SU-DHL-6 (cell line): ENCODE measurements around the gene FSTL3.

Experiments
- H2AFZ ChIP-seq: fragments of 200-600 bp; sonication (generic); 2 replicates; pipeline ENCODE4 v1.6.1; 2014; ENCODE audit warnings: low read depth, mild to moderate bottlenecking, moderate library complexity, mixed read lengths, antibody characterized with exemption, low read length; ENCODE audit not compliant: severe bottlenecking
- H3F3A ChIP-seq: fragments of 200-600 bp; shearing (Covaris generic); 2 replicates; pipeline ENCODE4 v1.6.0; 2016; ENCODE audit warnings: antibody characterized with exemption, mild to moderate bottlenecking; ENCODE audit not compliant: insufficient read depth
- H3K27ac ChIP-seq: fragments of 200-600 bp; sonication (generic); 2 replicates; pipeline ENCODE4 v1.5.1; 2016; ENCODE audit warnings: low read depth, mild to moderate bottlenecking, low read length, moderate library complexity, mixed read lengths
- H3K27me3 ChIP-seq: fragments of 200-600 bp; sonication (generic), shearing (Covaris generic); 2 replicates; pipeline ENCODE4 v1.6.0; 2014; ENCODE audit warnings: mild to moderate bottlenecking, low read length
- H3K36me3 ChIP-seq: fragments of 200-600 bp; sonication (generic); 2 replicates; pipeline ENCODE4 v1.6.1; 2014; ENCODE audit warnings: mild to moderate bottlenecking, low read length, mixed read lengths
- H3K4me2 ChIP-seq: fragments of 300-600, 200-600 bp; shearing (Covaris generic), sonication (generic); 2 replicates; pipeline ENCODE4 v1.6.0; 2014; ENCODE audit warnings: low read length, low read depth, mild to moderate bottlenecking; ENCODE audit not compliant: poor library complexity, severe bottlenecking
- H3K4me3 ChIP-seq: fragments of 200-600 bp; sonication (generic); 2 replicates; pipeline ENCODE4 v1.5.1; 2014; ENCODE audit warnings: antibody characterized with exemption, low read length, mild to moderate bottlenecking, mixed read lengths; ENCODE audit not compliant: insufficient read depth, poor library complexity, severe bottlenecking
- H3K79me2 ChIP-seq: fragments of 200-600 bp; sonication (generic); 2 replicates; pipeline ENCODE4 v1.6.1; 2014; ENCODE audit warnings: mild to moderate bottlenecking, low read length, moderate library complexity; ENCODE audit not compliant: insufficient read depth
- H3K9ac ChIP-seq: fragments of 200-600 bp; sonication (generic); 2 replicates; pipeline ENCODE4 v1.7.0; 2014; ENCODE audit warnings: mild to moderate bottlenecking, low read length
- H3K9me2 ChIP-seq: fragments of 200-600 bp; sonication (generic); replicated peaks from 2 replicates; pipeline ENCODE4 v1.6.1; 2014; ENCODE audit warnings: low read length; ENCODE audit not compliant: insufficient read depth
- H3K9me3 ChIP-seq: fragments of 200-600 bp; sonication (generic); 2 replicates; pipeline ENCODE4 v1.6.1; 2014; ENCODE audit warnings: low read length, mixed read lengths; ENCODE audit not compliant: insufficient read depth
- H4K20me1 ChIP-seq: fragments of 200-600 bp; sonication (generic); 2 replicates; pipeline ENCODE4 v1.6.1; 2014; ENCODE audit warnings: low read depth, mild to moderate bottlenecking, antibody characterized with exemption, low read length, moderate library complexity, mixed read lengths
- EZH2phosphoT487 ChIP-seq: fragments of 200-600 bp; sonication (generic), shearing (Covaris generic); conservative IDR thresholded peaks from 2 replicates; pipeline ENCODE4 v1.6.1; 2018; ENCODE audit warnings: mild to moderate bottlenecking, antibody characterized with exemption, low read length, moderate library complexity, mixed read lengths
- TF ChIP-seq, protein P1 (sequence below): fragments of 200-600 bp; sonication (generic); IDR thresholded peaks from one replicate; pipeline ENCODE4 v1.5.1; 2017; ENCODE audit warnings: antibody characterized with exemption, mild to moderate bottlenecking, low read length, moderate library complexity; ENCODE audit not compliant: insufficient read depth, poor library complexity, severe bottlenecking

FSTL3 gene

DNA sequence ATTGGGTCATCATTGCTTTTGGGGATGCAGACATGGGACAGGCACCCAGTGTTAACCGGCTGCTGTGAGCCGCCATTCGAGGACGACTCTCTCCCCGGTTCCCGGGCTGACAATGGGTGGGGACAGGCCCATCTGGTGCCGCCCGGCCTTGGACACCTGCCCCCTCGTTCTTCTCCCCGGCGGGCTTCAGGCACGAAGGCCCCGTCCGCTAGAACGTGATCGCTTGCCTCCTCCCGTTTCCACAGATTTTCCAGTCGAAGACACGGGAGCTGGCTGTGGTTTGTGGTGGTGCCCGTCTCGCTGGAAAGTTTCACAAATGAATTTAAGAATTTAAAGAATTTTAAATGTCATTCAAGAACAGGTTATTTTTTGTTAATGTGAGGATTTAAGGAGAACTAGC is 34.6 kb downstream of the FSTL3 start:
- Histone ChIP-seq H3K9ac (no peak overlapping the region), H3K9me3 (no peaks in the 10 kb centered on the region), H2AFZ (no peak overlapping the region), H3K27ac (no peak overlapping the region), H3K27me3 (no peaks in the 10 kb centered on the region), H3K36me3 (no peaks in the 10 kb centered on the region), H3F3A (no peaks in the 10 kb centered on the region), H3K9me2 (no peaks in the 10 kb centered on the region), H3K4me2 (no peak overlapping the region), H4K20me1 (no peaks in the 10 kb centered on the region), H3K79me2 (no peaks in the 10 kb centered on the region), H3K4me3 (no peak overlapping the region)
- no peak for TF ChIP-seq EZH2phosphoT487
- TF ChIP-seq, protein P1, sequence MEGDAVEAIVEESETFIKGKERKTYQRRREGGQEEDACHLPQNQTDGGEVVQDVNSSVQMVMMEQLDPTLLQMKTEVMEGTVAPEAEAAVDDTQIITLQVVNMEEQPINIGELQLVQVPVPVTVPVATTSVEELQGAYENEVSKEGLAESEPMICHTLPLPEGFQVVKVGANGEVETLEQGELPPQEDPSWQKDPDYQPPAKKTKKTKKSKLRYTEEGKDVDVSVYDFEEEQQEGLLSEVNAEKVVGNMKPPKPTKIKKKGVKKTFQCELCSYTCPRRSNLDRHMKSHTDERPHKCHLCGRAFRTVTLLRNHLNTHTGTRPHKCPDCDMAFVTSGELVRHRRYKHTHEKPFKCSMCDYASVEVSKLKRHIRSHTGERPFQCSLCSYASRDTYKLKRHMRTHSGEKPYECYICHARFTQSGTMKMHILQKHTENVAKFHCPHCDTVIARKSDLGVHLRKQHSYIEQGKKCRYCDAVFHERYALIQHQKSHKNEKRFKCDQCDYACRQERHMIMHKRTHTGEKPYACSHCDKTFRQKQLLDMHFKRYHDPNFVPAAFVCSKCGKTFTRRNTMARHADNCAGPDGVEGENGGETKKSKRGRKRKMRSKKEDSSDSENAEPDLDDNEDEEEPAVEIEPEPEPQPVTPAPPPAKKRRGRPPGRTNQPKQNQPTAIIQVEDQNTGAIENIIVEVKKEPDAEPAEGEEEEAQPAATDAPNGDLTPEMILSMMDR = no peak

DNA sequence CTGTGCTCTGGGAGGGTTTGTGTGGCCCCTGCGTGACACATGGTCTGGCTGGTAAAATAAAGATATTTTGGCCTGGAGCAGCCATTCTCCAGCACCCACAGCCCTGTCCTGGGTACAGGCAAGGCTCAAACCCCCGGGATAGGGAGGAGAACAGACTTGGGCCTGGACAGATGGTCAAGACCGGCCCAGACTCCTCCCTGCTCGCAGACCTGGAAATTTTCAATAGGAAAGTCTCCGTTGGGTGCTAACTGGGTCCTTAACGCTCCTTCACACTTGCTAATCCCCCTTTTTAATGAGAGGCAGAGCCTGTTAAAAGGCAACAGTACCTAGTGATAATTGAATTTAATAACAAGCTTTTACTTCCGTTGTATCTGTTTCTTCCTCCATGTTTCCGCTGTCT is 35.1 kb downstream of the FSTL3 start:
- H2AFZ ChIP-seq = no peak overlapping the region

DNA sequence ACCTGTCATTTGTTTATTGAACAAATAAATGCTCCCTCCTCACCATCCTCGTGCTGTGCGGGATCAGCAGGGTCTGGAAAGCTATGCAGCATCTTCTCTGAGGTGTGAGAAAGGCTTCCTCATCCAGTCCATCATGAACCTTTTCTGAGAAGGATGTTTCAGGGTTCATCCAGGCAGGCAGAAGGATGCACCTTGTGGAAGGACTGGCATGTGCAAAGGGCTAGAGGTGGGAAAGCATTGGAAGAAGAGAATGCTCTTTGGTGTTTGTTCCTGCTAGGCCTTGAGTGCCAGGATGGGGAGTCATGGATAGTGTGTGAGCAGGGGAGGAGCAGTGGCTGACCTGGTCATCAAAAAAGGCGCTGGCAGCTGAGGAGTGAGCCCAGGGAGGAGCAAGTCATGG is 39.2 kb downstream of the FSTL3 start:
- TF ChIP-seq EZH2phosphoT487 = no peak
- TF ChIP-seq, protein P1 = no peak
- no peaks in the 10 kb centered on the region for H4K20me1 ChIP-seq

More for the DNA sequence above, 35.1 kb downstream of the FSTL3 start:
- no peak overlapping the region for H3K9ac ChIP-seq
- H3K79me2 ChIP-seq = no peaks in the 10 kb centered on the region
- H4K20me1 ChIP-seq = no peaks in the 10 kb centered on the region
- H3K36me3 ChIP-seq = no peaks in the 10 kb centered on the region
- no peak overlapping the region for H3K4me3 ChIP-seq
- TF ChIP-seq, protein P1 = no peak
- TF ChIP-seq EZH2phosphoT487 = no peak
- no peak overlapping the region for H3K4me2 ChIP-seq
- no peaks in the 10 kb centered on the region for H3K9me2 ChIP-seq
- H3K27me3 ChIP-seq = no peaks in the 10 kb centered on the region
- H3K27ac ChIP-seq = no peak overlapping the region
- no peaks in the 10 kb centered on the region for H3F3A ChIP-seq
- H3K9me3 ChIP-seq = no peaks in the 10 kb centered on the region

More for the DNA sequence above, 39.2 kb downstream of the FSTL3 start:
- H3K9ac ChIP-seq = no peak overlapping the region
- H3K4me3 ChIP-seq = no peak overlapping the region
- H3K9me3 ChIP-seq = no peaks in the 10 kb centered on the region
- H3K36me3 ChIP-seq = no peaks in the 10 kb centered on the region
- no peak overlapping the region for H2AFZ ChIP-seq
- no peaks in the 10 kb centered on the region for H3F3A ChIP-seq
- no peaks in the 10 kb centered on the region for H3K9me2 ChIP-seq
- H3K79me2 ChIP-seq = no peaks in the 10 kb centered on the region
- H3K27ac ChIP-seq = no peak overlapping the region
- no peak overlapping the region for H3K4me2 ChIP-seq
- H3K27me3 ChIP-seq = no peaks in the 10 kb centered on the region
